H54 (cell line): ENCODE results near the gene NKD2.
"Not testable (repeated sequence)": the region's sequence is repeated elsewhere in the genome, so short reads cannot be mapped to it uniquely, and the experiment has no call there.

Source experiments
- DNase-seq: peaks from one replicate; pipeline ENCODE4 v3.0.0; 2011; ENCODE audit warnings: low spot score, mixed read lengths; ENCODE audit not compliant: insufficient read length
- FAIRE-seq: peaks from 3 replicates; lab custom pipeline; 2011; peaks lifted over from hg19 to GRCh38; lab: Jason Lieb, UNC
- POLR2A ChIP-seq: IDR thresholded peaks from 2 replicates; pipeline ENCODE4 v1.6.1; 2011; ENCODE audit warnings: low read depth, mild to moderate bottlenecking, low read length

Gene NKD2

GRCh38 chr5:1017056-1017455 lies 8.5 kb downstream of the NKD2 start:
- no peak for TF ChIP-seq POLR2A
- FAIRE-seq (no peak), DNase-seq (no peak)

- TF ChIP-seq POLR2A = no peak
- DNase-seq (no peak), FAIRE-seq (no peak)
These were observed 9.3 kb downstream of the NKD2 start for GRCh38 chr5:1017691-1018455.

- no peak for FAIRE-seq
- no peak for TF ChIP-seq POLR2A
- no peak for DNase-seq
These were observed 10.0 kb downstream of the NKD2 start for GRCh38 chr5:1018596-1018995.

- no peak for DNase-seq
- TF ChIP-seq POLR2A = no peak
- no peak for FAIRE-seq
These were observed 10.7 kb downstream of the NKD2 start for GRCh38 chr5:1019001-1019905.

GRCh38 chr5:1020452-1020961 lies 11.9 kb downstream of the NKD2 start:
- FAIRE-seq (no peak), DNase-seq (no peak)
- no peak for TF ChIP-seq POLR2A

- no peak for TF ChIP-seq POLR2A
- FAIRE-seq (no peak), DNase-seq (no peak)
These were observed 12.8 kb downstream of the NKD2 start for GRCh38 chr5:1021136-1021968.

GRCh38 chr5:1021969-1022336 lies 13.4 kb downstream of the NKD2 start:
- FAIRE-seq = not testable (repeated sequence)

GRCh38 chr5:1026700-1027621 lies 18.4 kb downstream of the NKD2 start:
- no peak for DNase-seq
- no peak for TF ChIP-seq POLR2A
- no peak for FAIRE-seq

More at GRCh38 chr5:1021969-1022336, 13.4 kb downstream of the NKD2 start:
- not testable (repeated sequence) for DNase-seq

- FAIRE-seq = no peak
- DNase-seq = no peak
- no peak for TF ChIP-seq POLR2A
These were observed 19.2 kb downstream of the NKD2 start for GRCh38 chr5:1027631-1028441.

- no peak for FAIRE-seq
- TF ChIP-seq POLR2A = no peak
These were observed 20.1 kb downstream of the NKD2 start for GRCh38 chr5:1028481-1029281.

More at GRCh38 chr5:1028481-1029281, 20.1 kb downstream of the NKD2 start:
- no peak for DNase-seq
